KOPT-K1 (cell line): Measurements from ENCODE around the gene ETFB.
"Not testable (repeated sequence)": the region's sequence is repeated elsewhere in the genome, so short reads cannot be mapped to it uniquely, and the experiment has no call there.

Source experiments
- H3K27ac ChIP-seq: fragments of 200-600 bp; sonication (generic); 2 replicates; pipeline ENCODE4 v1.5.1; 2016; ENCODE audit warnings: antibody characterized with exemption, mild to moderate bottlenecking, low read depth, low read length; ENCODE audit not compliant: poor library complexity, severe bottlenecking
- H3K36me3 ChIP-seq: fragments of 200-600 bp; sonication (generic); 2 replicates; pipeline ENCODE4 v1.5.1; 2017; ENCODE audit warnings: antibody characterized with exemption, mild to moderate bottlenecking, low read length, moderate library complexity; ENCODE audit not compliant: insufficient read depth
- H3K9me3 ChIP-seq: fragments of 200-600 bp; sonication (generic); 2 replicates; pipeline ENCODE4 v1.5.1; 2017; ENCODE audit warnings: antibody characterized with exemption, low read length, mild to moderate bottlenecking; ENCODE audit not compliant: insufficient read depth, poor library complexity, severe bottlenecking

Gene ETFB

DNA sequence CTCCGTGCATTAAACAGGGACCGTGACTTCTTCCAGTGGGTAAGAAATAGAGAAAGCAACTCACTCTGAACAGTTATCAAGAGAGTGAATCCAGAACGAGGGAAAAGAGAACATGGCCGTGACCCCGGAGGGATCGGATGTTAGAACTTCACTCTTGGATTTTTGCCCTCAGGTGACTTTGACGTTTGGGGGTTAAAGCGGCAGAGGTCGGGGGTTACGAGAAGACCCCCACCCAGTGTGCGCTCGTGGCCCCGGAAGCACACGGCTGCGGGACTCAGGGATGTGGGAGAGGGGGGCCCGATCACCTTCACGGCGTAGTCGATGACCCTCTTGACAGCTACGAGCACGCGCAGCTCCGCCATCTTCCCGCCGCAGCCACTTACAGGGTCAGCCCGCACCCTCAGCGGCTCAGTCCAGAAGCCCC, at the start of gene ETFB:
TSS of gene ETFB (minus strand) at position 424 of the 424 bp plus-strand sequence. CDS start at position 362, 62 bp downstream.
- Histone ChIP-seq H3K36me3 (no peaks in the 10 kb centered on the region), H3K9me3 (no peaks in the 10 kb centered on the region), H3K27ac (peak within 1 kb of the TSS; percentile 82)

DNA sequence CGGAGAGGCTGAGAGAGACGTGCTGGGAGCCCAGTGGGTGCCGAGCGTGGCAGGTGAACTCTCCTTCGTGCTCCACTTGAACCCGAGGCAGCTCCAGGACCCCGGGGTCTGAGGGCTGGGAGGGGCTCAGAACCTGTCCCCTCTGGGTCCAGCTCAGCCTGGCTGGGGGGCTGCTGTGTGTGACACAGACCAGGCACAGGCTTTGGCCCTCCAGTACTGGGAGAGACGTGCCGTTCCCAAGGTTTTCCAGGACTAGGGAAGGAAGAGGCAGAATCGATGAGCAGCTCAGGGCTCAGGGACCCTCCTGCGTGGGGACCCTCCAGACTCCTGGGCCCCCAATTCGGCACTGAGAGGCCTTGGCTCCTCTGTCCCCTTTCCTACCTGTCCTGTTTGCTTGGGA, 49.0 kb upstream of the ETFB start:
- Histone ChIP-seq H3K9me3 (no peaks in the 10 kb centered on the region), H3K27ac (no peak overlapping the region), H3K36me3 (no peaks in the 10 kb centered on the region)

DNA sequence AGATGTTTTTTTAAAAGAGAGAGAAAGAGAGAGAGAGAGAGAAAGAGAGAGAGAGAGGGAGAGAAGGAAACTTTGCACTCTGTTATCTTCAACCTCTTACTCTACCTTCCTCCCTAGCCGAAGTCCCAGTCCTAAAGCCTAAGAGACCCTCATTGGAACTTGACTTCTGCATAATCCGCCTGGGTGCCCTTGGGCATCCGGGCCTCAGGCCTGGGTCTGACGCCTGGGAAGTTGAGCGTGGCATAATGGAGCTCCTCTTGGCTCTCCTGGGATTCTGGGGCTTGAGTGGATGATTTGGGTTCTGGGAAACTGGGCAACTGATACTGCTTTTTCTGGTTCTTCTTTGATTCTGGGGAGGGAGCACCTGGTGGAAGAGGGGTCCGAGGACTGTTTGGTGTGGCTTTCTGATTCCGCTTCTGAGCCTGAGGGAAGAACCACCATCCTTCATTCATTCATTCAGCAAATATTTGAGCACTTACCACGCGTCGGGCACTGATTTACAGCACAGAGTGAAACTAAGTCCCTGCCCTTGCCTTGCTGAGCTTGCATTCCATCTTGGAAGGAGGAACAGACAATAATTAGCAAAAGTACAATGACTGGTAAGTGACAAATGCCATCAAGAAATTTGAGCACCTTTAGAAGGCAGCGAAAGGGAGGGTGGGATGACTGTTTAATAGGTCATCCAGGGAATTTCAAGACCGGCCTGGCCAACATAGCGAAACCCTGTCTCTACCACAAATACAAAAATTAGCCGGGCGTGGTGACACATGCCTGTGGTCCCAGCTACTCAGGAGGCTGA, 45.0 kb upstream of the ETFB start:
- Histone ChIP-seq H3K9me3 (peaks cover 2% of the 10 kb centered on the region), H3K27ac (no peak overlapping the region)

DNA sequence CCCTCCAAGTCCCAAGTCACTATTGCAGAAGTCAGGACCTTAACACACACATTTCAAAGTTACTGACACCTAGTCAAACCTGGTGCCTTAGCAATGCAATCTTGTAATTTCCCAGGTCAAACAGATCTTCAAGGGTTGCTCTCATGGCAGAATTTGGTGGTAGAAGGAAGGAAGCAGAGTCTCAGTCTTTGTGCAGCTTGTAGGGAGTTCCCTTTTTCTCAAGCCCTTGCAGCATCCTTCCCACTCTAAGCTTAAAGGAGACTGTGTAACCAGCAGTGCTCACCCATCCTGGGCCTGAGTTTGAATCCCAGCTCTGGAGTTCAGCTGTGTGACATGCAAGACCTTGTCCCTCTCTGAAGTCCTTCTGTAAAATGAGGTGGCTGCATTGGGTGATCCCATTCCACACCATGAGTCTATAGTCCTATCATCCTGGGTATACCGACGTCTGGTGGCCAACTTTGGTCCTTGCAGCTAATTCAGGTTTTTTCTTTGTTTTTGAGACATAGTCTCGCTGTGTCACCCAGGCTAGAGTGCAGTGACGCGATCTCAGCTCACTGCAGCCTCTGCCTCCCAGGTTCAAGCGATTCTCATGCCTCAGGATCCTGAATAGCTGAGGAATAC, 41.4 kb upstream of the ETFB start:
- no peaks in the 10 kb centered on the region; the same call in 1 of the 2 replicates for H3K36me3 ChIP-seq
- no peak overlapping the region for H3K27ac ChIP-seq
- peaks cover 21% of the 10 kb centered on the region for H3K9me3 ChIP-seq

More for the DNA sequence above, 45.0 kb upstream of the ETFB start:
- no peaks in the 10 kb centered on the region for H3K36me3 ChIP-seq

DNA sequence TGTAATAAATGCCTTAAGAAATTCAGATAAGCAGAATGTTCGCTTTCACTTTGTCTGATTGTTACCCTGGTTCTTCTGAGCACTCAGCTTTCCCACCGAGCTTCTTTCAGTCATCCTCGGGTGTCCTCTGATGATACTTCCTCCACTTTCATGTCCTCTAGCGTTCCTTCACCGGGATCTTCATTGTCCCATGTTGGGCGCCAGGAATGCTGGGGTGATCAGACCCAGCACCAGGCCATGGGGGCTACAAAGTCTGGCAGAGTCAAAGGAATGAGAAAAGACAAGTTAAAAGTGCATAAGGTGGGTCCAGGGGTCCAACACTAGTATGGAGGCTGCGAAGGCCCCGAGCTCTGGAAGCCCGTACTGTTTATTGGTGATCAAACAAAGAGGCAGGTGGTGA, 35.9 kb upstream of the ETFB start:
- Histone ChIP-seq H3K9me3 (peaks cover 37% of the 10 kb centered on the region), H3K36me3 (peaks cover 8% of the 10 kb centered on the region; the same call in 1 of the 2 replicates), H3K27ac (no peak overlapping the region)

DNA sequence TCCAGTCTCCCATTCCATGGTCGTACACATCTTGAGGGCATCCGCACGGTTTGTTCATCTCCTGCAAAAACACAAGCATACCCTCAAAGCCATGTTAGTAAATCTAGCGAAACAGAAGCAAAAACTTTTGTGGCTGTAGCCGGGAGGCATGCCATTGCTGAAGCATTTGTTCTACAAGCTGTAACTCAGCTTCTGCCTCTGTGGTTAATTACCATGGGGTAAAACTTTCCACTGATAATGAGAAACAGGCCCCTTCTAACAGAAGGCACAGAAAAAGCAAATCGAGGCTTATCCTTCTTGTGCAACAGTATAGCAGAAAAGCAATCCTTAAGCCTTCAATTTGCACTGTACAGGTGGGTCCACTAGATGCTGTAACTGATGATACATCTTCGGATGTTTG, 33.7 kb upstream of the ETFB start:
- peak overlapping the region; percentile 52 for H3K27ac ChIP-seq

DNA sequence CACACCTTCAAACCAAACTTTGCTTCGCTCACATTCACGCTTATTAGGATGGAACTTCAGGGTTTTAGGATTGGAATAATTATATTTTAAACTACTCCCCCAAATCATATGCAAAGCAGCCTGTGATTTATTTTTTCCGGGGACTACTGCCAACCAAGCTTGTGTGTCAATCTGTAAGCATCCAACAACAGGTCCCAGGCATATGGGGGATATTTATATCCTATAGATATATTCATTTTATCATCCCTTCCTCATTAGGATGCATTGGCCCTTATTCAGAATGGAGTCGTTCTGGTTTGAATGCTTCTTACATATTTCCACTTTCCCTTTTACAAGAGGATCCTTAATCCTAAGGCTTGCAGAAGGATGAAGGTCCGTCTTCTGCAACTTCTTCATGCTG, 33.0 kb upstream of the ETFB start:
- H3K9me3 ChIP-seq: peaks cover 31% of the 10 kb centered on the region
- H3K36me3 ChIP-seq: peaks cover 8% of the 10 kb centered on the region; the same call in 1 of the 2 replicates
- peak overlapping the region; percentile 52 for H3K27ac ChIP-seq

More for the DNA sequence above, 33.7 kb upstream of the ETFB start:
- H3K9me3 ChIP-seq: peaks cover 31% of the 10 kb centered on the region
- not testable (repeated sequence) for H3K36me3 ChIP-seq

DNA sequence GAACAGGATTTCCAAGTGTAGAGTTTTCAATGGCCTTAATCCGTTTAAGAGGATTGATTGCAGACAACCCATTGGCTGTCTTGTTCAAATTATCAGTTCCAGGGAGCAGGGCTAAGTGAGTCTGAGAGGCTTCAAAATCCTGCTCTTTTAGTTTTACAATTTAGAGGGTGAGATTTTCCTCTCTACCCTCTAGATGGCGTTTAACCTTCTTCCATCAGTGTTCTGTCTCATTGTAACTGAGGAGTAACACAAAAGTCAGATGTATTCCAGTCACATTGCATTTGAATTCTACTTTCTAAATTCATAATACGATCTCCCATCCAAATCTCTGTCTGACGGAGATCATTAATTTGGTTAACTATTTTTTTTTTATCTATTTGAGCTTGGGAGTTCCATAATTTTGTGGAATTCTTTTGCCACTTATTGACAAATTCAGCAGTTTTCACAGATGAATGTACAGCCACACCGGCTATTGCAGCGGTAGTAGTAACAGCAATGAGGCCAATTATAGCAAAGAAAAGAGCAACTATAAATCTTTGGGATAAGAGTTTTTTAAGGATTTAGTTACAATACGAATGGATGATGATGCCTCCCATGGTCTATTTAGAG, 32.0 kb upstream of the ETFB start:
- 0 out of 2 replicates have a peak, but pooled peaks cover 8% of the 10 kb centered on the region for H3K36me3 ChIP-seq
- H3K27ac ChIP-seq: no peak overlapping the region
- peaks cover 21% of the 10 kb centered on the region for H3K9me3 ChIP-seq

DNA sequence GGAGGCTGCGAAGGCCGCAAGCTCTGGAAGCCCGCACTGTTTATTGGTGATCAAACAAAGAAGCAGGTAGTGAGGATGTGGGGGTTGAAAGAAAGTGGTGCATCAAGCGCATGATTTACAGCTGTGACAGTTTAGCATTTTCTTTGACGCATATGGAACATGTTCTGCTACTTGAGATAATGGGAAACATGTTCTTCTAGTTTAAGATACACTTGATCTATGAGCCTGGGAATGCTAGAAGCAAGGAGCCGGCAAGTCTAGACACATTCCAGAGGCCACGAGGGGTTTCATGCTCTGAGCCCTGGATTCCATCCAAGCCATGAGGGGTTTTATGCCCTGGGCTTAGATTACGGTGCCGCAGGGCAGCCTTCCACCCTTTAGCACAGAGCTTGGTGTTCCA, 31.3 kb upstream of the ETFB start:
- H3K27ac ChIP-seq, H3K36me3 ChIP-seq: not testable (repeated sequence)
- peaks cover 14% of the 10 kb centered on the region for H3K9me3 ChIP-seq

DNA sequence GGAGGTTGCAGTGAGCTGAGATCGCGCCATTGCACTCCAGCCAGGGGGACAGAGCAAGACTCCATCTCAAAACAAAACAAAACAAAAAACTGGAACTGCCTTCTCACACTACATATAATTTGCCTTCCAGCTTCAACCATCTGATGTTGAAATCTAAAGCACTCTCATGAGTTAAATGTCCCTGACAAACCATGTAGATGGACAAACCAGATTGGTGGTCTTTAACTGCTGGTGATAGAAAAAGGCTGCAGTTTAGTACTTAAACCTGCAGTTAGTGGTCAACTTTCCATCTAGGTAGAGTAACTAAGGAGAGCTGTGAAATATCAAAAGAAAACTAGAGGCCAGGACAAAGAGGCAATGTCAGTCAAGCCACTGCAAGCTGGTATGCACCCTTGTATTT, 30.0 kb upstream of the ETFB start:
- Histone ChIP-seq H3K27ac (peak overlapping the region; percentile 98), H3K9me3 (peaks cover 1% of the 10 kb centered on the region), H3K36me3 (no peaks in the 10 kb centered on the region)

DNA sequence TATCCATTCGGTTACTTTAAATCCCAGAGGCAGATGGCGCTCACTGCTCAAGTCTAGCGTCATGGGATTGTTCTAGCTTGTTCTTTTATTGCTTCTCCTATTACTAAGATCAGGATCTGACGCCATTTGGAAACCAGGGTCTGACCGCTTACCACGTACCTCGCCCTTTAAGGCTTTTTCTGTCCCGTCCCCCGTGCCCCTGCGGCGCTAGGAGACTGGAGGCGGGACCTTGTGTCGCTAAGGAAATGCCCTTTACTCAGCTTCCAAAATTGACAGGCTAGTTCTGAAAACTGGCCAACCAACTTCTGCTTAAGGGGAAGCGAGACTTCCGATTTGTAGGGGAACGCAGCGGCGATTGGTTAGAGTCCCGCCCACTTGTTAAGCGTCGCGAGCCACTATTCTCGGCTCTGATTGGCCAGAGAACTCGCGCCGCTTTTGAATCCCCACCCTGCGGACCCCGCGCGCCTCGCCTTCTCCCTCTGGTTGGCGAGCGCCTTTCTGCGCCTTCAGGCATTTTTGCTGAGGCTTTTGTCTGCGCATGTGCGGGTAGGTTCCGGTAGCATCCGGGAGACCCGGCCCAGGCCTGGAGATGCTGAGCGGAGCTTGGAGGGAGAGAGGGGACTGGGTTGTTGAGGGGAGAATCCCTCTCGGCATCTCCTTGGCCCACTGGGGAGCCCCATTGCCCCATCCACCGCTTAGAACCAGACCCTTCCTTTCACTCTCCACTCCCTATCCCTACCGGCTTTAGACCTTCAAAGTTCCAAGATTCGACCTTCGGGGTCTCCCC, 28.1 kb upstream of the ETFB start:
- Histone ChIP-seq H3K36me3 (no peaks in the 10 kb centered on the region), H3K9me3 (no peaks in the 10 kb centered on the region), H3K27ac (peak overlapping the region; percentile 98)

DNA sequence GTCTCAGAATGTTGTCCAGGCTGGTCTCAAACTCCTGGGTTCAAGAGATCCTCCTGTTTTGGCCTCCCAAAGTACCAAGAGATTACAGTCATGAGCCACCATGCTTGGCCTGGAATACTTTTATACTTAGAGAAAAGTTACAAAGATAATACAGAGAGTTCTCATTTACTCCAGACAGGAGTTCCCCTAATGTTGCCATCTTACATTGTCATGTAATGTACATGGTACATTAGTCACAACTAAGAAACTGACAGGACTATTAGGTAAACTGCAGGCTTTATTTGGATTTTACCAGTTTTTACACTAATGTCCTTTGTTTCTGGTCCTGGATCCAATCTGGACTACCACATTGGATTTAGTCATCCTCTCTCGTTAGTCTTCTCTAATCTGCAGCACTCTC, 26.5 kb upstream of the ETFB start:
- Histone ChIP-seq H3K27ac (no peak overlapping the region), H3K9me3 (no peaks in the 10 kb centered on the region), H3K36me3 (no peaks in the 10 kb centered on the region)

DNA sequence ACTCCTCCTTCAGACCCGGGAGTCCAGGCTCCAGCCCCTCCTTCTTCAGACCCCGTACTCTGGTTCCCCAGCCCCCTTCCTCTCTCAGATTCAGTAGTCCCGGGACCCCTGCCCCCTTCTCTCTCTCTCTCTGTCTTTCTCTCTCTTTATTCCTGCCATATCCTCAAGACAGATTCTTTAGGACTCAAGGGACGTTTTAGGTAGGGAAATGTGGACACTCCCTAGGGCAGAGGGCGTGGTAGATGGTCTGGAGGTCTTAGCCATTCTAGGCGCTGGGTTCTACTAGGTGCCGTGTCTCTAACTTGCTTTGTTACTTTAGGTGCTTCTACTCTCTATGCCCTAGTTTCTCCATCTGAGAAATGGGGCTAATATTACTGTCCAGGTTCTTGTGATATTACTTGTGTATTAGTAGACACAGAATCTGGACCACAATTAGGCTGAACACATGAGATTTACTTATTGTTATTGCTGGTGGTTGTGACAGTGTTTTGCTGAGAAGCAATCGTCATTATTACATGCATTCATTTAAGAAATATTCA, 25.0 kb upstream of the ETFB start:
- Histone ChIP-seq H3K9me3 (no peaks in the 10 kb centered on the region), H3K27ac (no peak overlapping the region), H3K36me3 (no peaks in the 10 kb centered on the region)

DNA sequence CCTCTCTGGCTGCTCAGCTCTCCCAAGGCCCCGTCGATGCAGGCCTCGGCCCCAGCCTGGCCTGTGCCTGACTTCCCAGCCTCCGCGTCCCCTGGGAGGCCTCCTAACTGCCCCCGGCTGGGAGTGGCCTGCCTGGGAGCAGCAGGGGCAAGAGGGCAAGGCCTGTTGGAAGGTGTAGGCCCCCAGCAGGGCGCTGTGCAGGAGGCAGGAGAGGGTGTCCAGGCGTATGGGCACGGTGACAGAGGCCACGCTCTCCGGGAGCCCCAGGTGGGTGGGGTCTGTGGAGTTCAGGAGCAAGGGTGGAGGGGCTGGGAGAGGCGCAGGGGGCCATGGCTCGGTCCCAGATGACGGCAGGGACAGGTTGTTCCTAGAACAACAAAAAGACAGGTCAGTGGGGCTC, 23.0 kb upstream of the ETFB start:
- Histone ChIP-seq H3K9me3 (no peaks in the 10 kb centered on the region), H3K36me3 (no peaks in the 10 kb centered on the region), H3K27ac (no peak overlapping the region)
